Stimulated activated memory B cell treated with anti-CD40 and anti-IgM and Interleukin-4, amounts not matched to agents 10 μg/mL and 1 μg/mL and 100 μg/mL, for 72 hours (primary cell): Measurements from ENCODE around the gene CCNYL1.

Source experiments
- ATAC-seq: fragments of 150-1000 bp; cut with Tn5 transposase; 2 replicates; pipeline ENCODE4 v1.10.0; 2021
- H3K27ac Mint-ChIP-seq: one replicate; pipeline ENCODE4 v1.8.0; 2022; ENCODE audit warnings: mild to moderate bottlenecking, mixed read lengths
- H3K27me3 Mint-ChIP-seq: one replicate; pipeline ENCODE4 v1.8.0; 2022; ENCODE audit warnings: mixed read lengths
- H3K36me3 Mint-ChIP-seq: one replicate; pipeline ENCODE4 v1.8.0; 2022; ENCODE audit warnings: mixed read lengths
- H3K4me1 Mint-ChIP-seq: one replicate; pipeline ENCODE4 v1.8.0; 2022; ENCODE audit warnings: mixed read lengths
- H3K4me3 Mint-ChIP-seq: one replicate; pipeline ENCODE4 v1.8.0; 2022; ENCODE audit warnings: mild to moderate bottlenecking, moderate library complexity, mixed read lengths
- H3K9me3 Mint-ChIP-seq: one replicate; pipeline ENCODE4 v1.8.0; 2022; ENCODE audit warnings: mixed read lengths

Gene CCNYL1

GRCh38 chr2:207763303-207763917 is 52.0 kb downstream of the CCNYL1 start:
- no peak for ATAC-seq
- H3K27ac Mint-ChIP-seq, result no peak overlapping the region
- H3K4me3 Mint-ChIP-seq, result no peak overlapping the region
- H3K4me1 Mint-ChIP-seq, result peaks cover 27% of the 10 kb centered on the region
- peaks cover 22% of the 10 kb centered on the region for H3K27me3 Mint-ChIP-seq
- peaks cover 9% of the 10 kb centered on the region for H3K36me3 Mint-ChIP-seq
- peaks cover 3% of the 10 kb centered on the region for H3K9me3 Mint-ChIP-seq

GRCh38 chr2:207764096-207764630 is 52.7 kb downstream of the CCNYL1 start:
- ATAC-seq, result no peak
- peaks cover 9% of the 10 kb centered on the region for H3K36me3 Mint-ChIP-seq
- peaks cover 22% of the 10 kb centered on the region for H3K27me3 Mint-ChIP-seq
- no peak overlapping the region for H3K27ac Mint-ChIP-seq
- no peak overlapping the region for H3K4me3 Mint-ChIP-seq
- peaks cover 34% of the 10 kb centered on the region for H3K4me1 Mint-ChIP-seq
- peaks cover 3% of the 10 kb centered on the region for H3K9me3 Mint-ChIP-seq

DNA sequence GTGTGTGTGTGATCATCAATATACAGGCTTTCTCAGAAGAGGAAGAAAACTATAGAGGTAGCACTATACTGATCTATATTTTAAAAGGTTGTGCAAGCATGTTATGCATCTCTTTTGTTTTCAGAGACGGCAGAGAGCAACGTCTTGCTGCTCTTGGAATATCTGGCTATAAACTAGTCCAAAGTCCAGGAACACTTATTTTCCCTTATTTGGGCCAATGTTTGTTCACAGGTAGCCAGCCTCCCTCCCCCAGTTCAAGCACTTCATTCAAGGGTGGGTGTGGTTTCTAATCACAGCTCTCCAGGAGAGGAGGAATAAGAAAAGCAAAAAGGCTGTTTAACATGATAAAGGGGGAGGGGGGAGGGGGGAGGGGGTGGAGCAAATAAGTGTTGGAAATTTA is 54.1 kb downstream of the CCNYL1 start:
- H3K36me3 Mint-ChIP-seq, result peaks cover 9% of the 10 kb centered on the region
- H3K27me3 Mint-ChIP-seq, result peaks cover 22% of the 10 kb centered on the region
- no peak overlapping the region for H3K27ac Mint-ChIP-seq
- H3K9me3 Mint-ChIP-seq, result peaks cover 3% of the 10 kb centered on the region
- no peak for ATAC-seq
- peaks cover 43% of the 10 kb centered on the region for H3K4me1 Mint-ChIP-seq
- no peak overlapping the region for H3K4me3 Mint-ChIP-seq

GRCh38 chr2:207766041-207766551 is 54.7 kb downstream of the CCNYL1 start:
- peaks cover 22% of the 10 kb centered on the region for H3K27me3 Mint-ChIP-seq
- H3K9me3 Mint-ChIP-seq, result peaks cover 3% of the 10 kb centered on the region
- no peak overlapping the region for H3K27ac Mint-ChIP-seq
- H3K4me1 Mint-ChIP-seq, result peaks cover 48% of the 10 kb centered on the region
- H3K4me3 Mint-ChIP-seq, result no peak overlapping the region
- H3K36me3 Mint-ChIP-seq, result peaks cover 9% of the 10 kb centered on the region
- ATAC-seq, result no peak

DNA sequence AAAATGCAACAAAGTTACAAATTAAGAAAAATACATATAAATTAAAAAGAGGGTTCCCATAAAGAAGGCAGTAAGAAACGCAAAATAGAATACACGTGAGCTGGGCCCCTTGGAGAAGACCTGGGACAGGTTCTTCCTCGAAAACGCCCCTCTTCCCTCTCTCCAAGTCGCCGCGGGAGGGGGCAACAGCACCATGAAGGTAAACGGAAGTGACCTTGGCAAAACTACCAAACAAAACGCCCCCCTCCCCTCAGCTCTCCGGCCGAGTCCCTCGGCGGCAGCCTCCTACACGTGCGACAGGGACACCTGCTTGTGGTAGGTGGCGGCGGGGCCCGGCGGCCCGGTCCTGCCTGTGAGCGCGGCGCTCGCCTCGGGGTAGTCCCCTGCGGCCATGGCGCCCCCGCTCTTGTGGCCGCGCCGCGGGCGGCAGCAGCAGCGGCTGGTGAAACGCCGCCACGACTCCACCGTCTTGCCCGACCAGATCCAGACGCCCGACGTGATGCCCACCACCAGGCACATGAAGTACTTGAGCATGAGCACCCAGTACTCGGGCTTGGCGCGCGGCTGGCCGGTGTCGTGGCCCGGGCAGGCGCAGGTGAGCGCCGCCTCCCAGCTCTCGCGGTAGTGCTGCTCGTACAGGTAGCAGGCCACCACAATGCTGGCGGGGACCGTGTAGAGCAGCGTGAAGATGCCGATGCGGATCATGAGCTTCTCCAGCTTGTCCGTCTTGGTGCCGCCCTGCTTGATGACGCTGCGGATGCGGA is 55.4 kb downstream of the CCNYL1 start:
- peaks cover 3% of the 10 kb centered on the region for H3K9me3 Mint-ChIP-seq
- ATAC-seq, result no peak
- H3K4me3 Mint-ChIP-seq, result peak overlapping the region; percentile 87
- H3K27me3 Mint-ChIP-seq, result peaks cover 22% of the 10 kb centered on the region
- H3K4me1 Mint-ChIP-seq, result peaks cover 49% of the 10 kb centered on the region
- peak overlapping the region; percentile 25 for H3K27ac Mint-ChIP-seq
- H3K36me3 Mint-ChIP-seq, result peaks cover 9% of the 10 kb centered on the region

DNA sequence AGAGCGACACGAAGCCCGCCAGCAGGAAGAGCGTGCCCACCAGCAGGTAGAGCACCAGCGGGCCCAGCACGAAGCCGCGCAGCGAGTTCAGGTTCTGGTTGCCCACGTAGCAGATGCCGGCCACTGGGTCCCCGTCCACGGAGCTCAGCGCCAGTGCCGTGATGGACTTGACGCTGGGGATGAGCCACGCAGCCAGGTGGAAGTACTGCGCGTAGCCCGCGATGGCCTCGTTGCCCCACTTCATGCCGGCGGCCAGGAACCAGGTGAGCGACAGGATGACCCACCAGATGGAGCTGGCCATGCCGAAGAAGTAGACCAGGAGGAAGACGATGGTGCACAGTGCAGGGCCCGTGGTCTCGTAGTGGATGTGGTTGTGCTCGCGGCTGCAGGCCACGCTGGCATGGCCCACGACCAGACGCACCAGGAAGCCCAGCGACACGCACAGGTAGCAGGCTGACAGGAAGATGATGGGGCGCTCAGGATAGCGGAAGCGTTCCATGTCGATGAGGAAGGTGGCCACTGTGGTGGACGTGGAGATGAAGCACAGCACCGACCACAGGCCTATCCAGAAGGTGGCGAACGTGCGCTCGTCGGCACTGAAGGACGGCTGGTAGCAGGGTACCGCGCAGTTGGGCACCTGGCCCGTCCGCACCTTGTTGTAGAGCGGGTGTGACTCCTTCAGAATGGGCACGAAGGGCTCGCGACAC is 56.2 kb downstream of the CCNYL1 start:
- peak overlapping the region; percentile 53 for H3K27ac Mint-ChIP-seq
- peaks cover 9% of the 10 kb centered on the region for H3K36me3 Mint-ChIP-seq
- ATAC-seq, result no peak
- peaks cover 22% of the 10 kb centered on the region for H3K27me3 Mint-ChIP-seq
- peaks cover 3% of the 10 kb centered on the region for H3K9me3 Mint-ChIP-seq
- peak overlapping the region; percentile 87 for H3K4me3 Mint-ChIP-seq
- peaks cover 49% of the 10 kb centered on the region for H3K4me1 Mint-ChIP-seq

- no peak for ATAC-seq
- Mint-ChIP-seq H3K4me3 (peak overlapping the region; percentile 87), H3K9me3 (peaks cover 3% of the 10 kb centered on the region), H3K27me3 (peaks cover 22% of the 10 kb centered on the region), H3K27ac (peak overlapping the region; percentile 53), H3K36me3 (peaks cover 9% of the 10 kb centered on the region), H3K4me1 (peaks cover 49% of the 10 kb centered on the region)
Measured at GRCh38 chr2:207768168-207768865, 56.9 kb downstream of the CCNYL1 start.

GRCh38 chr2:207768866-207769596 is 57.6 kb downstream of the CCNYL1 start:
- peak overlapping the region; percentile 53 for H3K27ac Mint-ChIP-seq
- peak; percentile 34 for ATAC-seq
- peak overlapping the region; percentile 87 for H3K4me3 Mint-ChIP-seq
- H3K36me3 Mint-ChIP-seq, result peaks cover 9% of the 10 kb centered on the region
- peaks cover 22% of the 10 kb centered on the region for H3K27me3 Mint-ChIP-seq
- H3K9me3 Mint-ChIP-seq, result peaks cover 3% of the 10 kb centered on the region
- H3K4me1 Mint-ChIP-seq, result peaks cover 49% of the 10 kb centered on the region

GRCh38 chr2:207770602-207771404 is 59.4 kb downstream of the CCNYL1 start:
- Mint-ChIP-seq H3K27ac (peak overlapping the region; percentile 70), H3K36me3 (peaks cover 9% of the 10 kb centered on the region)

GRCh38 chr2:207771421-207771820 is 60.0 kb downstream of the CCNYL1 start:
- Mint-ChIP-seq H3K9me3 (peaks cover 3% of the 10 kb centered on the region), H3K27me3 (peaks cover 17% of the 10 kb centered on the region), H3K27ac (no peak overlapping the region), H3K36me3 (peaks cover 9% of the 10 kb centered on the region), H3K4me3 (no peak overlapping the region), H3K4me1 (peaks cover 42% of the 10 kb centered on the region)
- ATAC-seq, result no peak

More at GRCh38 chr2:207770602-207771404, 59.4 kb downstream of the CCNYL1 start:
- Mint-ChIP-seq H3K4me1 (peaks cover 49% of the 10 kb centered on the region), H3K9me3 (peaks cover 3% of the 10 kb centered on the region), H3K27me3 (peaks cover 22% of the 10 kb centered on the region), H3K4me3 (peak overlapping the region; percentile 92)
- ATAC-seq, result no peak

DNA sequence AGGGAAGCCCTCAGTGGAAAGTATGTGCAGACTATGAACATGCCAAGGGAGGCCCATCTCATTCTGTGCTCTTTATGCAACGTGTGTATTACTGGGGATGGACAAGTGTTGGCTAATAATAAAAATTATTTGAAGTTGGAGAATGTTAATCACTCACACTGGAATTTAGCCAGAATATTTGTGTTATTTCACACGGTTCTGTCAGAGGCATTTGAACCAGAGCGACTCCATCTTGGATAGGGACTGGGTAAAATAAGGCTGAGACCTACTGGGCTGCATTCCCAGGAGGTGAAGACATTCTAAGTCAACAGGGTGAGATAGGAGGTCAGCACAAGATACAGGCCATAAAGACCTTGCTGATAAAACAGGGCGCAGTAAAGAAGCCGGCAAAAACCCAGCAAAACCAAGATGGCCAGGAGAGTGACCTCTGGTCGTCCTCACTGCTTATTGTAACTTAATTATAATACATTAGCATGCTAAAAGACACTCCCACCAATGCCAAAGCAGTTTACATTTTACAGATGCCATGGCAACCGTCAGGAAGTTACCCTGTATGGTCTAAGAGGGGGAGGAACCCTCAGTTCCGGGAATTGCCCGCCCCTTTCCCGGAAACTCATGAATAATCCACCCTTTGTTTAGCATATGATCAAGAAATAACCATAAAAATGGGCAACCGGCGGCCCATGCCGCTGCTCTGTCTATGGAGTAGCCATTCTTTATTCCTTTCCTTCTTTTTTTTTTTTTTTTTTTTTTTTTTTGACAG is 60.8 kb downstream of the CCNYL1 start:
- ATAC-seq, result no peak
- Mint-ChIP-seq H3K4me3 (no peak overlapping the region), H3K9me3 (peaks cover under 1% of the 10 kb centered on the region), H3K4me1 (peaks cover 34% of the 10 kb centered on the region), H3K27ac (no peak overlapping the region), H3K36me3 (peaks cover 5% of the 10 kb centered on the region), H3K27me3 (peaks cover 8% of the 10 kb centered on the region)

- no peak overlapping the region for H3K27ac Mint-ChIP-seq
- H3K36me3 Mint-ChIP-seq, result no peaks in the 10 kb centered on the region
- ATAC-seq, result no peak
- H3K4me3 Mint-ChIP-seq, result no peak overlapping the region
- peaks cover 28% of the 10 kb centered on the region for H3K4me1 Mint-ChIP-seq
- H3K27me3 Mint-ChIP-seq, result peaks cover 3% of the 10 kb centered on the region
- no peaks in the 10 kb centered on the region for H3K9me3 Mint-ChIP-seq
Measured at GRCh38 chr2:207772844-207773205, 61.4 kb downstream of the CCNYL1 start.

GRCh38 chr2:207775473-207775872 is 64.0 kb downstream of the CCNYL1 start:
- no peaks in the 10 kb centered on the region for H3K27me3 Mint-ChIP-seq
- peaks cover 7% of the 10 kb centered on the region for H3K4me1 Mint-ChIP-seq
- no peaks in the 10 kb centered on the region for H3K36me3 Mint-ChIP-seq
- H3K4me3 Mint-ChIP-seq, result no peak overlapping the region
- no peak for ATAC-seq
- no peak overlapping the region for H3K27ac Mint-ChIP-seq
- H3K9me3 Mint-ChIP-seq, result no peaks in the 10 kb centered on the region
